PFSK-1 (cell line): ENCODE data around the gene HMCES.

Experiments used
- FOXP2 ChIP-seq: optimal IDR thresholded peaks from 2 replicates; pipeline ENCODE3; 2011; ENCODE audit warnings: borderline replicate concordance, control low read depth, inconsistent platforms; ENCODE audit not compliant: insufficient read depth; ENCODE audit errors: extremely low read length, extremely low read depth
- POLR2AphosphoS5 ChIP-seq: IDR thresholded peaks from 2 replicates; pipeline ENCODE4 v1.6.1; 2012; ENCODE audit warnings: low read depth, mild to moderate bottlenecking, control low read depth, low read length, moderate library complexity
- SIN3A ChIP-seq: IDR thresholded peaks from 2 replicates; pipeline ENCODE4 v1.6.1; 2012; ENCODE audit warnings: mild to moderate bottlenecking, low read length, moderate library complexity, borderline replicate concordance; ENCODE audit not compliant: insufficient read depth
- TAF1 ChIP-seq: IDR thresholded peaks from 2 replicates; pipeline ENCODE4 v1.6.1; 2012; ENCODE audit warnings: low read length, control low read depth, borderline replicate concordance; ENCODE audit not compliant: insufficient read depth
- TF ChIP-seq, protein P1 (sequence below), 2 experiments: IDR thresholded peaks; 2 replicates each; pipeline versions ENCODE4 v1.6.1 to v1.8.0; 2011 to 2012; ENCODE audit warnings: low read depth in 2 of 2, low read length in 2 of 2, control low read depth in 1 of 2, inconsistent platforms in 1 of 2, mild to moderate bottlenecking in 1 of 2, moderate library complexity in 1 of 2; ENCODE audit not compliant: insufficient read depth in 1 of 2

Gene HMCES

DNA sequence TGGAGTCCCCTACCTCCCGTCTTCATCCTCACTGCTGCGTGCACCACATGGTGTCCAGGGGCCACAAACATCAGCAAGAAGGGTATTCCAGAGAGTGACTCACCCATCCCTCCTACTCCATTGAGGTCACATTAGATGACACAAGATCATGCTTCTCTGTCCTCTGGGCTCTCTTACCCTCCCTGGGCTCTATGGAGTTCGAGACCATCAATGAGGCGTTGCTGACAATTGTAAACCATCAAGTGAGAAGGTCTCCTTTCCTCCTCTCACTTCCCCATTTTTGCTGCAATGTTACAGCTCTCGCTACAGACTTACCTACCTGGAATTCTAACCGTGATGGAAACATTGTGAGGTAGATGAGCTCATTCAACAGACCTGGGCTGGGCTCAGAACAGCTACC is 51.7 kb downstream of the HMCES start:
- no peak for TF ChIP-seq SIN3A
- TF ChIP-seq, protein P1, sequence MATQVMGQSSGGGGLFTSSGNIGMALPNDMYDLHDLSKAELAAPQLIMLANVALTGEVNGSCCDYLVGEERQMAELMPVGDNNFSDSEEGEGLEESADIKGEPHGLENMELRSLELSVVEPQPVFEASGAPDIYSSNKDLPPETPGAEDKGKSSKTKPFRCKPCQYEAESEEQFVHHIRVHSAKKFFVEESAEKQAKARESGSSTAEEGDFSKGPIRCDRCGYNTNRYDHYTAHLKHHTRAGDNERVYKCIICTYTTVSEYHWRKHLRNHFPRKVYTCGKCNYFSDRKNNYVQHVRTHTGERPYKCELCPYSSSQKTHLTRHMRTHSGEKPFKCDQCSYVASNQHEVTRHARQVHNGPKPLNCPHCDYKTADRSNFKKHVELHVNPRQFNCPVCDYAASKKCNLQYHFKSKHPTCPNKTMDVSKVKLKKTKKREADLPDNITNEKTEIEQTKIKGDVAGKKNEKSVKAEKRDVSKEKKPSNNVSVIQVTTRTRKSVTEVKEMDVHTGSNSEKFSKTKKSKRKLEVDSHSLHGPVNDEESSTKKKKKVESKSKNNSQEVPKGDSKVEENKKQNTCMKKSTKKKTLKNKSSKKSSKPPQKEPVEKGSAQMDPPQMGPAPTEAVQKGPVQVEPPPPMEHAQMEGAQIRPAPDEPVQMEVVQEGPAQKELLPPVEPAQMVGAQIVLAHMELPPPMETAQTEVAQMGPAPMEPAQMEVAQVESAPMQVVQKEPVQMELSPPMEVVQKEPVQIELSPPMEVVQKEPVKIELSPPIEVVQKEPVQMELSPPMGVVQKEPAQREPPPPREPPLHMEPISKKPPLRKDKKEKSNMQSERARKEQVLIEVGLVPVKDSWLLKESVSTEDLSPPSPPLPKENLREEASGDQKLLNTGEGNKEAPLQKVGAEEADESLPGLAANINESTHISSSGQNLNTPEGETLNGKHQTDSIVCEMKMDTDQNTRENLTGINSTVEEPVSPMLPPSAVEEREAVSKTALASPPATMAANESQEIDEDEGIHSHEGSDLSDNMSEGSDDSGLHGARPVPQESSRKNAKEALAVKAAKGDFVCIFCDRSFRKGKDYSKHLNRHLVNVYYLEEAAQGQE (IDR thresholded peaks at IDR 0.05; ENCODE audit: insufficient read depth in 1 of 2, low read depth in 2 of 2, low read length in 2 of 2), result no peak
- no peak for TF ChIP-seq TAF1
- TF ChIP-seq FOXP2, result no peak
- TF ChIP-seq POLR2AphosphoS5, result no peak

DNA sequence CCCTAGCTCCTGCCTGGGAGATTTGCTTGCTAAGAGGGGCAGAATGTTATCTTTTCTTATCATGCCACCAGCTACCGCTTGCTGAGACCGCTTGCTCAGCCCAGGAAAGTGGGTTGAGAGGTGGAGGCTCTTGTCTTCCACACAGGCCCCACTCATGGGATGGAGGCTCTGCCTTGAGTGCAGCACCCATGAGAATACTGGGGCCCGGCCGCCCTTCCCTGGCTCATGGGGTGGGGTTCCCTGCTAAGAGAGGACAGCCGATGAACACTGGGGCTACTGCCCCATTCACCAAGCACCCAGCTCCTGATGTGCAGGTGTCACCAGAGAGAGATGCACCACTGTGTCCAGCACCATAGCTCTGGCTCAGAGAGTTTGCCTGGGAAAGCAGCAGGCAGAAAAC is 55.2 kb downstream of the HMCES start:
- TF ChIP-seq SIN3A, result no peak
- TF ChIP-seq, protein P1 (IDR thresholded peaks at IDR 0.05; ENCODE audit: insufficient read depth in 1 of 2, low read depth in 2 of 2, low read length in 2 of 2), result no peak
- TF ChIP-seq POLR2AphosphoS5, result no peak

GRCh38 chr3:129336093-129336706 is 57.5 kb downstream of the HMCES start:
- TF ChIP-seq POLR2AphosphoS5 (no peak), SIN3A (no peak), FOXP2 (no peak), TAF1 (no peak)
- TF ChIP-seq, protein P1 (IDR thresholded peaks at IDR 0.05; ENCODE audit: insufficient read depth in 1 of 2, low read depth in 2 of 2, low read length in 2 of 2), result no peak

GRCh38 chr3:129341331-129342141 is 62.9 kb downstream of the HMCES start:
- no peak for TF ChIP-seq SIN3A
- no peak for TF ChIP-seq TAF1
- TF ChIP-seq POLR2AphosphoS5, result no peak
- no peak for TF ChIP-seq FOXP2
- TF ChIP-seq, protein P1 (IDR thresholded peaks at IDR 0.05; ENCODE audit: insufficient read depth in 1 of 2, low read depth in 2 of 2, low read length in 2 of 2), result no peak
